ENCODE measurements around the gene TTC39B.

TTC39B gene

DNA sequence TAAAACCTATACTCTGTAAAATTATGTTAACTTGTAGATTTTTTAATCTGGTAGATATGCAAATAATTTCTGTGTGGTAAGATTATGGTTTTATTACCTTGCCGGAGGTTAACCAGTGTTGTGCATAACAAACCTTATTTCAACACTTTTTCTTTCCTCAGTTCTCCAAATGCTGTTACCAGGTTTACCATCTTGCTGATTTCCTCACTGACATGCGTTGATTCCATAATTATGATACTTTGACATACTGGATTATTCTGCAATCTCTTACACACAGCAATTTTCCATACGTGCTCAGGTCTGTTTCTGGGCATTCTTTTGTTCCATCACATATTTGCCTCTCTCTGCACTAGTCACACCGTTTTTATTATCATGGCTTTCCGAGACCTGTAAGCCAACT, 77.6 kb downstream of the TTC39B start:
- Histone ChIP-seq H3K79me2 (ENCODE audit: insufficient read depth, low read length) (no peaks in the 10 kb centered on the region), H2AFZ (ENCODE audit: low read length) (no peak overlapping the region), H4K20me1 (ENCODE audit: insufficient read depth, low read length) (no peaks in the 10 kb centered on the region), H3K9me2 (ENCODE audit: low read depth, low read length) (no peaks in the 10 kb centered on the region), H3F3A (ENCODE audit: insufficient read depth, low read length) (no peaks in the 10 kb centered on the region), H3K4me2 (ENCODE audit: low read length) (no peak overlapping the region), H3K9me3 (ENCODE audit: low read length) (no peaks in the 10 kb centered on the region), H3K27me3 (ENCODE audit: insufficient read depth, low read length) (no peaks in the 10 kb centered on the region), H3K9ac (ENCODE audit: low read length) (no peak overlapping the region), H3K36me3 (ENCODE audit: insufficient read depth, low read length) (no peaks in the 10 kb centered on the region), H3K4me1 (ENCODE audit: insufficient read depth, low read length, severe bottlenecking) (no peaks in the 10 kb centered on the region), H3K27ac (ENCODE audit: low read depth, low read length, poor library complexity, severe bottlenecking) (no peak overlapping the region), H3K4me3 (ENCODE audit: low read depth, low read length, poor library complexity, severe bottlenecking) (no peak overlapping the region)
- no peak for TF ChIP-seq EZH2 (IDR thresholded peaks at IDR 0.05; ENCODE audit: borderline replicate concordance, low read length)
- TF ChIP-seq, protein P1, sequence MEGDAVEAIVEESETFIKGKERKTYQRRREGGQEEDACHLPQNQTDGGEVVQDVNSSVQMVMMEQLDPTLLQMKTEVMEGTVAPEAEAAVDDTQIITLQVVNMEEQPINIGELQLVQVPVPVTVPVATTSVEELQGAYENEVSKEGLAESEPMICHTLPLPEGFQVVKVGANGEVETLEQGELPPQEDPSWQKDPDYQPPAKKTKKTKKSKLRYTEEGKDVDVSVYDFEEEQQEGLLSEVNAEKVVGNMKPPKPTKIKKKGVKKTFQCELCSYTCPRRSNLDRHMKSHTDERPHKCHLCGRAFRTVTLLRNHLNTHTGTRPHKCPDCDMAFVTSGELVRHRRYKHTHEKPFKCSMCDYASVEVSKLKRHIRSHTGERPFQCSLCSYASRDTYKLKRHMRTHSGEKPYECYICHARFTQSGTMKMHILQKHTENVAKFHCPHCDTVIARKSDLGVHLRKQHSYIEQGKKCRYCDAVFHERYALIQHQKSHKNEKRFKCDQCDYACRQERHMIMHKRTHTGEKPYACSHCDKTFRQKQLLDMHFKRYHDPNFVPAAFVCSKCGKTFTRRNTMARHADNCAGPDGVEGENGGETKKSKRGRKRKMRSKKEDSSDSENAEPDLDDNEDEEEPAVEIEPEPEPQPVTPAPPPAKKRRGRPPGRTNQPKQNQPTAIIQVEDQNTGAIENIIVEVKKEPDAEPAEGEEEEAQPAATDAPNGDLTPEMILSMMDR (IDR thresholded peaks at IDR 0.05; ENCODE audit: low read length), result no peak

DNA sequence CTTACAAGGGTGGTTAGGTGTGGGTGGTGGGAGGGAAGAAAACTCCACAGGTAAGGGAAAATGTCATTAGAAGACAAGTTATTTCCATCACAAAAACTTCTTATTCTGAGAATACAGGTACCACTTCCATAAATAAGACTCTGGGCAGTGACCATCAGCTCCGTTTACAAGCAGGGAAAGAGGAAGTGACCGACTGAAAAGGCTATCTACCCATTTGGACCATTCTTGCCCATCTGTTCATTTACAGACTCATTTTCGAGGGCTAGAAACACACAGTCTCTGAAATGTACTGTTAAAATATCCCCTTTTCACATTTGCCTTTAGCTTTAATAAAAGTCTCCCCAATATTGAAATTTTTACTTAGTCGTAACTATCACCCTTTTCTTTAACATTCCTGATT, 79.5 kb downstream of the TTC39B start:
- H3K27me3 ChIP-seq (ENCODE audit: insufficient read depth, low read length), result no peaks in the 10 kb centered on the region
- H3K4me2 ChIP-seq (ENCODE audit: low read length), result no peak overlapping the region
- no peaks in the 10 kb centered on the region for H3K9me2 ChIP-seq (ENCODE audit: low read depth, low read length)
- H3K79me2 ChIP-seq (ENCODE audit: insufficient read depth, low read length), result no peaks in the 10 kb centered on the region
- no peaks in the 10 kb centered on the region for H3K4me1 ChIP-seq (ENCODE audit: insufficient read depth, low read length, severe bottlenecking)
- no peak for TF ChIP-seq EZH2 (IDR thresholded peaks at IDR 0.05; ENCODE audit: borderline replicate concordance, low read length)
- TF ChIP-seq, protein P1 (IDR thresholded peaks at IDR 0.05; ENCODE audit: low read length), result no peak
- H3K9me3 ChIP-seq (ENCODE audit: low read length), result no peaks in the 10 kb centered on the region
- no peak overlapping the region for H3K9ac ChIP-seq (ENCODE audit: low read length)
- H3K27ac ChIP-seq (ENCODE audit: low read depth, low read length, poor library complexity, severe bottlenecking), result no peak overlapping the region
- no peaks in the 10 kb centered on the region for H4K20me1 ChIP-seq (ENCODE audit: insufficient read depth, low read length)
- H2AFZ ChIP-seq (ENCODE audit: low read length), result no peak overlapping the region
- H3K4me3 ChIP-seq (ENCODE audit: low read depth, low read length, poor library complexity, severe bottlenecking), result no peak overlapping the region
- no peaks in the 10 kb centered on the region for H3F3A ChIP-seq (ENCODE audit: insufficient read depth, low read length)
- no peaks in the 10 kb centered on the region for H3K36me3 ChIP-seq (ENCODE audit: insufficient read depth, low read length)

DNA sequence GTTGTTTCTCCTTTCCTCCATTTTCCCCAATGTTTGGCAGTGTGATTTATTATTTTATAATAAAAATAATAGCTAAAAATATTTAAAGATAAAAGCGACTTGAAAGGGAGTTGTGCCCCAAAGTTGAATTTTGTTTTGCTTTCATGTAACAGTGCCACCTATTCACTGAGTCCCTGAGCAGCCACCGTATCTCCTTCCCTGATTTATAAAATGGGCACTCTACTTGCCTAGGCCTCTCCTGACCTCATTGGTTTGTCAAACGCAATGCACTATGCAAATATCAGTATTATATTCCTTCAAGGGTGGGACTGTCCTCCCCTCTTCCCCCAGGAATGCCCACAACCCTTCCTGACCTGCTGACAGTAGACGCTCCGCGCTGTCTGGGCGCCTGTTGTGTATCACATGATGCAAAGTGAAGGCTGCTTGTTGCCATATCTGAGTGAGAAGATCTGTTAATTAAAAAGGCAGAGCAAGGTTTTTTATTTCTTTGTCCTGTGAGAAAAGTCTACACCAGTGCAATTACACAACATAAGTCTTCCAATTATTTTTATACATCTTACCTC, 81.4 kb downstream of the TTC39B start:
- Histone ChIP-seq H3K9me3 (ENCODE audit: low read length) (no peaks in the 10 kb centered on the region), H3K27ac (ENCODE audit: low read depth, low read length, poor library complexity, severe bottlenecking) (no peak overlapping the region), H3F3A (ENCODE audit: insufficient read depth, low read length) (no peaks in the 10 kb centered on the region), H3K4me2 (ENCODE audit: low read length) (no peak overlapping the region), H3K9me2 (ENCODE audit: low read depth, low read length) (no peaks in the 10 kb centered on the region), H2AFZ (ENCODE audit: low read length) (no peak overlapping the region), H3K4me1 (ENCODE audit: insufficient read depth, low read length, severe bottlenecking) (no peaks in the 10 kb centered on the region), H4K20me1 (ENCODE audit: insufficient read depth, low read length) (no peaks in the 10 kb centered on the region), H3K4me3 (ENCODE audit: low read depth, low read length, poor library complexity, severe bottlenecking) (no peak overlapping the region), H3K79me2 (ENCODE audit: insufficient read depth, low read length) (no peaks in the 10 kb centered on the region), H3K27me3 (ENCODE audit: insufficient read depth, low read length) (no peaks in the 10 kb centered on the region), H3K9ac (ENCODE audit: low read length) (no peak overlapping the region), H3K36me3 (ENCODE audit: insufficient read depth, low read length) (no peaks in the 10 kb centered on the region)
- TF ChIP-seq, protein P1 (IDR thresholded peaks at IDR 0.05; ENCODE audit: low read length), result no peak
- no peak for TF ChIP-seq EZH2 (IDR thresholded peaks at IDR 0.05; ENCODE audit: borderline replicate concordance, low read length)

Data from OCI-LY1 (cell line).